Measurements from ENCODE around the gene PRDM11. TPM values are rescaled to one million over a fixed set of nuclear protein-coding genes. Genes with fewer than 3 reads are reported as not detected.

PRDM11 gene
- polyA plus RNA-seq (ENCODE audit: low read depth in 6 of 6) = 1 to 10 TPM in 5 of 6 donors, under 1 TPM in 1; 0.75 to 3.6 (median 1.6) TPM

GRCh38 chr11:45146072-45147016 is at the start of gene PRDM11:
Gene PRDM11 (plus strand): TSS chr11:45146639. CDS start chr11:45181767, 35,128 bp downstream.
- Mint-ChIP-seq H3K4me3 (peak within 1 kb of the TSS; percentile 90 to 99 (median 94)), H3K27ac (peak within 1 kb of the TSS; percentile 86 to 97 (median 94)), H3K27me3 (peaks cover 16 to 32% (median 27%) of the 10 kb centered on the region in 3 donors), H3K9me3 (no peaks in the 10 kb centered on the region), H3K4me1 (peaks cover 29 to 46% (median 34%) of the 10 kb centered on the region in 3 donors), H3K36me3 (peaks cover 0 to 9% of the 10 kb centered on the region in 2 donors)
- ATAC-seq (ENCODE audit: low read depth in 2 of 2) = peak; percentile 50 to 52
- peak; percentile 64 for DNase-seq

DNA sequence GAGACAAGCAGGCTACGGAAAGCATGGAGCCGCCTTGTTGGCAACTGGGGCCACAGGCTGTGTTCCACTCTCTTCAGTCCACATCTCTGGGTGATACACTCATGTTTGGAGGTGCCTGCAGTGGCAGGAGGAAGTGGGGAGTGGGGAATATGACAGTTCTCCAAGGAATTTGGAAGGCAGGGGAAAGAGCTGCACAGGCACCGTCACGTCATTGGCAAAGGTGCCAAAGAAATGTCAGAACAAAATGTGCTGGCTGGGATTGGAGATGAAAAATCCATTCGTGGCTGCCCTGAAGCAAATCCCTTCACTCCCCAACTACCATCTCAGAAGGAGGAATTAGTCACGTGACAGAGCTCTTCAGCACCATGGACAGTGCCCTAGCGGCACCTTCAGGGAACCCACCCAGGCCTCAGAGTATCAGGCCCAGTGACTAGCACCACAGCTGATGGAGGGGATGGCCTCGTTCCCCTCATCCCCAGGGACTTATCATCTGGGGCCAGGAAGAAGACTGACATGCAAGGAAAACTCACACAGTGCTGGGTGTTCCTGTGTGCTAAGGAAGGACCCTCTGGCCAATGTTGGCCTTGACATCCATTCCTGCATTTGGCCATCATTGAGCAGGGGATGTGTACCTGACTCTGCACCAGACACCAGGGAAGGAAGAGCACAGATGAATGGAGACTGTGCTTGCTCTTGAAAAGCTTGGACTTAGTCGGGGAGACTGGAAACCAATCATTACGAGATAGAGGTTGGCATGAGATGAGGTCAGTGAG is 48.5 kb upstream of the PRDM11 start:
- Mint-ChIP-seq H3K9me3 (no peaks in the 10 kb centered on the region), H3K27me3 (peaks cover 18 to 35% (median 21%) of the 10 kb centered on the region in 3 donors), H3K36me3 (no peaks in the 10 kb centered on the region), H3K27ac (peak overlapping the region in 1 of 6 donors; percentile 25), H3K4me1 (peaks cover 34 to 44% (median 38%) of the 10 kb centered on the region in 3 donors), H3K4me3 (peak overlapping the region in 1 of 8 donors; percentile 25)
- DNase-seq (no peak), ATAC-seq (ENCODE audit: low read depth in 2 of 2) (no peak)

DNA sequence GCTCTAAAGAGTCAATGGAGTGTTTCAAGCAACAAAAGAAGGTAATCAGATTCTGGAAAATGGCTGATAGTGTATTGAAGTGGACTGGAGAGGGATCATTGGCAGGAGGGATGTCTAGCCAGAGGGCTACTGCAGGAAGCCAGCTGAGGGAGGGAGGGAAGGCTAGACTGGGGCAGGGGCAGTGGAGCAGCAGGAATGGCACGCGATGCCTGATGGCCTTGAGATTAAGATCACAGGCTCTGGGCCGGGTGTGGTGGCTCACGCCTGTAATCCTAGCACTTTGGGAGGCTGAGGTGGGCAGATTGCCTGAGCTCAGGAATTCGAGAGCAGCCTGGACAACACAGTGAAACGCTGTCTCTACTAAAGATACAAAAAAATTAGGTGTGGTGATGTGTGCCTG is 47.5 kb upstream of the PRDM11 start:
- Mint-ChIP-seq H3K27ac (peak overlapping the region in 1 of 6 donors; percentile 65), H3K4me1 (peaks cover 29 to 40% (median 34%) of the 10 kb centered on the region in 3 donors)
- no peak for ATAC-seq (ENCODE audit: low read depth in 2 of 2)

GRCh38 chr11:45100339-45100738 is 46.1 kb upstream of the PRDM11 start:
- peak overlapping the region in 1 of 8 donors; percentile 1 for H3K4me3 Mint-ChIP-seq
- peak overlapping the region in 2 of 6 donors; percentile 67 to 78 for H3K27ac Mint-ChIP-seq
- no peaks in the 10 kb centered on the region for H3K36me3 Mint-ChIP-seq
- peaks cover 18 to 24% (median 20%) of the 10 kb centered on the region in 3 donors for H3K27me3 Mint-ChIP-seq
- peaks cover 26 to 31% (median 28%) of the 10 kb centered on the region in 3 donors for H3K4me1 Mint-ChIP-seq
- DNase-seq = no peak
- H3K9me3 Mint-ChIP-seq = no peaks in the 10 kb centered on the region
- ATAC-seq (ENCODE audit: low read depth in 2 of 2) = peak; percentile 25 to 55

More for the DNA sequence above, 47.5 kb upstream of the PRDM11 start:
- Mint-ChIP-seq H3K9me3 (no peaks in the 10 kb centered on the region), H3K4me3 (no peak overlapping the region), H3K27me3 (peaks cover 18 to 31% (median 21%) of the 10 kb centered on the region in 3 donors), H3K36me3 (no peaks in the 10 kb centered on the region)
- DNase-seq = no peak

- no peak for ATAC-seq (ENCODE audit: low read depth in 2 of 2)
- Mint-ChIP-seq H3K4me1 (peaks cover 26 to 31% (median 27%) of the 10 kb centered on the region in 3 donors), H3K27me3 (peaks cover 18 to 23% (median 22%) of the 10 kb centered on the region in 3 donors), H3K27ac (no peak overlapping the region), H3K36me3 (no peaks in the 10 kb centered on the region), H3K9me3 (no peaks in the 10 kb centered on the region), H3K4me3 (peak overlapping the region in 2 of 8 donors; percentile 40 to 59)
- no peak for DNase-seq
Observed at GRCh38 chr11:45102361-45102809, 44.1 kb upstream of the PRDM11 start.

DNA sequence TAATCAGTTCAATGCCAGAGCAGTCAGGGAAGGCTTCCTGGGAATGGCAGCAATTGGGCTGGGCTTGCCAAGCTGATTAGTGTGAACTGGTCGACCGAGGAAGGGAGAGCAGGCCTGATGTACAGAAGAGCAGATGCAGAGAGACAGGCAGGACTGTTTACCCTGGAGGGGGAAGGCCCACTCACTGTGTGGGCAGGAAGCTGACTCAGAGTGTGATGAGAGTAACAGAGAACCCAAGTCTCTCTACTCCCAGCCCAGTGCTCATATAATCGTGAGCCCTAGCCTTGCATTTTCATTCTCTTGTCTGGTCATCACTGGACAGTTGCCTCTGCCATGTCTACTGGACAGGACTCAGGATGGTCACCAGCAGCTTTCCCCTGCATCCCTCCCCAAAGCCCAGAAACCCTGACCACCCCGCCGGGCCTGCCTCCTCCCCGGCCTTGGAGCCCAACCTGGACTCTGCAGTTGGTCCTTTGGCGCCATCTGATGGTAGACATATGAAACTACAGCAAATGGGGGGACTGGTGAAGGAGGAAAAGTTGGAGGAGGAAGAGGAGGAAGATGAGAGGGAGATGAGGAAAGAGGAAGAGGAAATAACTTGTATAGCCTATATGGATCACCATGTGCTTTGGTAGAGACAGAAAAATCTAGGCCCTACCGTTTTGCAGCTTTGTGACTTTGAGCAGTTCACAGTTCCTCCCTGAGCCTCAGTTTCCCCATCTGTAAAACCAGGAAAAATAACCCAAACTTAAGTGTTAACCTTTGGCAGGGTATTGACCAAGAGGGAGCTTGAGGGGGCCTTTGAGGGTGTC is 43.4 kb upstream of the PRDM11 start:
- ATAC-seq (ENCODE audit: low read depth in 2 of 2) = peak; percentile 75
- Mint-ChIP-seq H3K27ac (peak overlapping the region in 3 of 6 donors; percentile 79 to 89 (median 87)), H3K27me3 (peaks cover 13 to 22% (median 20%) of the 10 kb centered on the region in 3 donors), H3K36me3 (no peaks in the 10 kb centered on the region), H3K4me1 (peaks cover 26 to 31% (median 27%) of the 10 kb centered on the region in 3 donors), H3K9me3 (no peaks in the 10 kb centered on the region), H3K4me3 (peak overlapping the region in 6 of 8 donors; percentile 1 to 85 (median 65))
- DNase-seq = peak; percentile 71

DNA sequence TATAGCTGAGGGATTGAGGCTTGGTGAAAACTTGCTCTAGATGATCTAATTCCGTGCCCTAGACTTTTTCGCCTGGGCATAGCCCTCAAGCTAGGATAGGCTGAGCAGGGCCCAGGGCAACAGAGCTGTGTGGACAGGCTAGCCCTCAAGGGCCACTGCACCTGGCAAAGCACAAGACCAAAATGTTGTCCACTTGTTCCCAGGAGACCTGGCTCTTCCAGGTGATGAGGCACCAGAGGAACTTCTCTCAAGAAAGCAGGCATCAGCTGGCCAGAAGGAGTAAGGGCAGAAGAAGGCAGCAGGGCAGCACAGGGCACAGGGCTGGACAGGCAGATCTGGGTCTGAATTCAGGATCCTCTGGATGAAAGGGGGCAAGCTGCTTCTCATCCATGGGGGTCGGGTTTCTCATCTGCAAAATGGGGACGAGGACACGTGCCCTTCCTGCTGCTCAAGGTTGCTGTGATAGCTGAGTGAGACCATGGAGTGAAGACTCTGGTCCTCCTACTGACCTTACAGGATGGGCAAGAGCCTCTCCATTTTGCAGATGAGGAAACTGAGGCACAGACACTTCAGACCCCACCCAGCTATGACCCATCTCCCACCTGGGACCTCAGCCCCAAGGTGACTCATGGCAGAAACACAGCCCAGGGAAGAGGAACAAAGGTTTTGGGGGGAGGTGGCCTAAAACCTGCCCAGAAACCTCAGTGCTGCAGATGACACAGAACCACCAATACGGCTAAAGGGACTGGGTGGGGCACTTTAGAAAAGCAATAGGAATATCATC is 42.2 kb upstream of the PRDM11 start:
- Mint-ChIP-seq H3K36me3 (no peaks in the 10 kb centered on the region), H3K4me1 (peaks cover 26 to 27% (median 26%) of the 10 kb centered on the region in 3 donors), H3K9me3 (no peaks in the 10 kb centered on the region), H3K27me3 (peaks cover 4 to 20% (median 8%) of the 10 kb centered on the region in 3 donors), H3K4me3 (no peak overlapping the region), H3K27ac (peak overlapping the region in 1 of 6 donors; percentile 69)
- ATAC-seq (ENCODE audit: low read depth in 2 of 2) (no peak), DNase-seq (no peak)

DNA sequence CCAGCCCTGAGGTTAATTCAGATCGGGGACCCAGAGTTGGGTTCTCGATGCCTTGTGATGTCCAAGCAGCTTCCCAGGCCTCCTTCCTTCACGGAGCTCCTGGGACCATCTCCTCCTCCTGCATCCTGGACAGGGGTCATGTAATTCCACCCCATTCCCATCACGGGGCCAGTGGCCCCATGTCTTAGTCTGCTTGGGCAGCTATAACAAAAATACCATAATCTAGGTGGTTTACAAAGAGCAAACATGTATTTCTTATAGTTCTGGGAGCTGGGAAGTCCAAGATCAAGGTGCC is 41.7 kb upstream of the PRDM11 start:
- H3K4me3 Mint-ChIP-seq = no peak overlapping the region
- H3K9me3 Mint-ChIP-seq = no peaks in the 10 kb centered on the region

DNA sequence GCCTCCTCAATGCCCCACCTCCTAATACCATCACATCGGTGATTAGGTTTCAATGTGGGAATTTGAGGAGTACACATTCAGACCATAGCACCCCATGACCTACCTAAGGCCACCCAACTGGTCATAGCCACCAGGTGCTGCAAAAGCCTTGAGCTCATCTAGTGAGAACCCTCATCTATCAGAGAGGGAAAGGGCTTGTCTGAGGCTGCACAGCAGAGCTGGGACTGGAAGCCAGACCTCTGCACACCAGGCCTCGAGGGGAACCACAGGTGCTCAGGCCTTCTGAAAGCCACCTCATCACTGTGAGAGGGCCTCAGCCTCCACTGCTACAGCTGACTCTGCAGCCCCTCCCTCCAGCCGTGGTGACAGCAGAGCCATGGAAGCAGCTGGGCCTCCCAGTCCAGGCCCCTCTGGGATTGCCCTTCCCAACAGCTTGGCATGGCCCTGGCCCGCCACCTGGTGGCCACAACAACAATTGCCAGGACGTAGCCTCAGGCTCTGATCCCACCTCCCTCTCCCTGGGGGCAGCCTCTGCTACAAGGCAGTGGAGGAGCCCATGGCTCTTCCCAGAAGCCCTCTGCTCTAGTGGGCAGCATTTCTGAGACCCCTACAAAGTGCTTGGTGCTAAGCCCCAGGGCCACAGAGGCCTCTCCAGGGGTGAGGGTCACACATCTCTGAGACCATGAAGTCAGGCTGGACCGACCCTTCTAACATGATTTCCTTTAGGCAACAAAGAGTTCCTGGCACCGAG is 41.0 kb upstream of the PRDM11 start:
- Mint-ChIP-seq H3K27ac (no peak overlapping the region), H3K4me1 (peaks cover 23 to 25% (median 25%) of the 10 kb centered on the region in 3 donors), H3K9me3 (no peaks in the 10 kb centered on the region), H3K36me3 (no peaks in the 10 kb centered on the region), H3K4me3 (no peak overlapping the region), H3K27me3 (peaks cover 4 to 30% (median 13%) of the 10 kb centered on the region in 3 donors)
- DNase-seq (peak; percentile 51), ATAC-seq (ENCODE audit: low read depth in 2 of 2) (peak; percentile 58 to 62)

More for the DNA sequence above, 41.7 kb upstream of the PRDM11 start:
- no peak for DNase-seq
- H3K36me3 Mint-ChIP-seq = no peaks in the 10 kb centered on the region
- no peak overlapping the region for H3K27ac Mint-ChIP-seq
- H3K27me3 Mint-ChIP-seq = peaks cover 4 to 26% (median 8%) of the 10 kb centered on the region in 3 donors
- H3K4me1 Mint-ChIP-seq = peaks cover 26 to 27% (median 26%) of the 10 kb centered on the region in 3 donors
- no peak for ATAC-seq (ENCODE audit: low read depth in 2 of 2)

DNA sequence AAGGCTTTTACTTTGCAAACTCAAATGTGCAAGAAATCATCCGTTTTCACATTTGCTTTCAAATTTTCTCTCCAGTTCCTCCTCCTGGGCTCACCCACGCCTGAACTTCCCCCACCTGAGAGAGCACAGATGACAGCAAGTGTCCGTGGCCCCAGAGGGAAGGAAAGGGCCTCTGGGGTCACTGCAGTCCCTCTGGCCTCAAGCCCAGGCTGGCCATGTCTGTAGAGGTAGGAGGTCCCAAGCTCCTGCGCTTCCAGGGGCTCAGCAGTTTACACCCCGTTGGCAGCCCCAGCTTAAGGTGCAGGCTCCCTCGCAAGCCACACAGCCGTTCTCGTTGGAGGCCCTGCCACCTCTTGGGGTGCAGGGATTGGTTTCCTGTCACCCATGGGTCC is 40.5 kb upstream of the PRDM11 start:
- Mint-ChIP-seq H3K4me3 (no peak overlapping the region), H3K9me3 (no peaks in the 10 kb centered on the region), H3K4me1 (peaks cover 17 to 22% (median 20%) of the 10 kb centered on the region in 3 donors), H3K27ac (no peak overlapping the region), H3K36me3 (no peaks in the 10 kb centered on the region), H3K27me3 (peaks cover 9 to 32% (median 19%) of the 10 kb centered on the region in 3 donors)
- DNase-seq (no peak), ATAC-seq (ENCODE audit: low read depth in 2 of 2) (no peak)

DNA sequence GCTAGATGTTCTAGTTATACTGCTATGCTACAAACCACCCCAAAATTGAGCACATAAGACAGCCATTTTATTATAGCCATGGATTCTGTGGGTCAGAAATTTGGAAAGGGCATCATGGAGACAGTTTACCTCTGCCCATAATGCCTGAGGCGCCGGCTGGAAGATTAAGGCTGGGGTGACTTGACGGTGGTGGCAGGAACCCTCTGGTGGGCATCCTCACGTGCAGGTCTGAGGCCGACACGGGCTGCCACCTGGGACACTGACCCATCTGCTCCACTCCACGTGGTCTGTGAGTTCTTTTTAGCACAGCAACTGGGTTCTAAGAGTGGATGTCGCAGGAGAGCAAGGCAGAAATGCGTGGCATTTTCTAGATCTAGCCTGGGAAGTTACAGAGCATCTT is 40.0 kb upstream of the PRDM11 start:
- H3K9me3 Mint-ChIP-seq = no peaks in the 10 kb centered on the region
- H3K4me3 Mint-ChIP-seq = no peak overlapping the region
- peaks cover 13 to 19% (median 18%) of the 10 kb centered on the region in 3 donors for H3K4me1 Mint-ChIP-seq
- DNase-seq (no peak), ATAC-seq (ENCODE audit: low read depth in 2 of 2) (no peak)
- H3K36me3 Mint-ChIP-seq = no peaks in the 10 kb centered on the region
- H3K27ac Mint-ChIP-seq = no peak overlapping the region
- peaks cover 9 to 37% (median 23%) of the 10 kb centered on the region in 3 donors for H3K27me3 Mint-ChIP-seq

Data from naive B cell (primary cell).